HG02884 (cell line): ENCODE results near the gene RAD51C.
A peak's percentile ranks its signal among the peaks of the same experiment; 100 is the strongest.
"Not testable (repeated sequence)": the region's sequence is repeated elsewhere in the genome, so short reads cannot be mapped to it uniquely, and the experiment has no call there.

Source experiments
- ATAC-seq: cut with Tn5 transposase; IDR thresholded peaks from one replicate; pipeline ENCODE4 v1.9.1; 2021; ENCODE audit warnings: mild to moderate bottlenecking, moderate library complexity; ENCODE audit not compliant: unreplicated experiment

RAD51C gene

GRCh38 chr17:58680038-58680369 lies 12.4 kb upstream of the RAD51C start:
- no peak for ATAC-seq

GRCh38 chr17:58684003-58684402 lies 8.4 kb upstream of the RAD51C start:
- no peak for ATAC-seq

GRCh38 chr17:58684462-58684861 lies 7.9 kb upstream of the RAD51C start:
- ATAC-seq = not testable (repeated sequence)

GRCh38 chr17:58686980-58687379 lies 5.4 kb upstream of the RAD51C start:
- no peak for ATAC-seq

GRCh38 chr17:58688521-58688920 lies 3.9 kb upstream of the RAD51C start:
- no peak for ATAC-seq

- not testable (repeated sequence) for ATAC-seq
Observed at GRCh38 chr17:58690033-58690432, 2.4 kb upstream of the RAD51C start.

- no peak for ATAC-seq
Observed at GRCh38 chr17:58691701-58692238, 632 bp upstream of the RAD51C start, which contains the start of gene TEX14. Gene TEX14, minus strand, starts transcription at chr17:58692045. Its CDS starts 40,044 bp downstream, at chr17:58652001.

GRCh38 chr17:58693208-58693607 lies 806 bp downstream of the RAD51C start:
- ATAC-seq = no peak

- ATAC-seq = no peak
Observed at GRCh38 chr17:58693751-58694150, 1.3 kb downstream of the RAD51C start.

- ATAC-seq = no peak
Observed at GRCh38 chr17:58694302-58694701, 1.9 kb downstream of the RAD51C start.

- ATAC-seq = no peak
Observed at GRCh38 chr17:58694826-58695225, 2.4 kb downstream of the RAD51C start.

GRCh38 chr17:58699771-58700170 lies 7.4 kb downstream of the RAD51C start:
- ATAC-seq = no peak

GRCh38 chr17:58702045-58702476 lies 9.7 kb downstream of the RAD51C start:
- peak; percentile 65 for ATAC-seq

- no peak for ATAC-seq
Observed at GRCh38 chr17:58702708-58703107, 10.3 kb downstream of the RAD51C start.

- ATAC-seq = no peak
Observed at GRCh38 chr17:58703137-58703915, 10.9 kb downstream of the RAD51C start.

GRCh38 chr17:58703916-58704286 lies 11.5 kb downstream of the RAD51C start:
- no peak for ATAC-seq

- no peak for ATAC-seq
Observed at GRCh38 chr17:58706351-58707140, 14.1 kb downstream of the RAD51C start.

- ATAC-seq = no peak
Observed at GRCh38 chr17:58710948-58711552, 18.6 kb downstream of the RAD51C start.

- no peak for ATAC-seq
Observed at GRCh38 chr17:58722274-58722673, 29.9 kb downstream of the RAD51C start.

- ATAC-seq = no peak
Observed at GRCh38 chr17:58722696-58723095, 30.3 kb downstream of the RAD51C start.

- ATAC-seq = no peak
Observed at GRCh38 chr17:58728798-58729197, 36.4 kb downstream of the RAD51C start.
